Measurements from ENCODE around the gene LTBP1.

The LTBP1 gene

GRCh38 chr2:33265584-33266338 is 319.0 kb downstream of the LTBP1 start:
- TF ChIP-seq CTCF (IDR thresholded peaks at IDR 0.05; ENCODE audit: borderline replicate concordance, insufficient read depth, low read depth, low read length), result no peak
- no peak overlapping the region for H3K4me3 ChIP-seq (ENCODE audit: low read depth, low read length)

GRCh38 chr2:33266467-33266866 is 319.7 kb downstream of the LTBP1 start:
- no peak for TF ChIP-seq CTCF (IDR thresholded peaks at IDR 0.05; ENCODE audit: borderline replicate concordance, insufficient read depth, low read depth, low read length)
- H3K4me3 ChIP-seq (ENCODE audit: low read depth, low read length), result no peak overlapping the region

GRCh38 chr2:33267043-33267442 is 320.3 kb downstream of the LTBP1 start:
- TF ChIP-seq CTCF (IDR thresholded peaks at IDR 0.05; ENCODE audit: borderline replicate concordance, insufficient read depth, low read depth, low read length), result no peak
- no peak overlapping the region for H3K4me3 ChIP-seq (ENCODE audit: low read depth, low read length)

- H3K4me3 ChIP-seq (ENCODE audit: low read depth, low read length), result no peak overlapping the region
- no peak for TF ChIP-seq CTCF (IDR thresholded peaks at IDR 0.05; ENCODE audit: borderline replicate concordance, insufficient read depth, low read depth, low read length)
Measured at GRCh38 chr2:33267756-33268155, 321.0 kb downstream of the LTBP1 start.

- TF ChIP-seq CTCF (IDR thresholded peaks at IDR 0.05; ENCODE audit: borderline replicate concordance, insufficient read depth, low read depth, low read length), result no peak
- no peak overlapping the region for H3K4me3 ChIP-seq (ENCODE audit: low read depth, low read length)
Measured at GRCh38 chr2:33268246-33268831, 321.6 kb downstream of the LTBP1 start.

- no peak for TF ChIP-seq CTCF (IDR thresholded peaks at IDR 0.05; ENCODE audit: borderline replicate concordance, insufficient read depth, low read depth, low read length)
- no peak overlapping the region for H3K4me3 ChIP-seq (ENCODE audit: low read depth, low read length)
Measured at GRCh38 chr2:33272001-33272400, 325.2 kb downstream of the LTBP1 start.

GRCh38 chr2:33273479-33273878 is 326.7 kb downstream of the LTBP1 start:
- no peak overlapping the region for H3K4me3 ChIP-seq (ENCODE audit: low read depth, low read length)
- TF ChIP-seq CTCF (IDR thresholded peaks at IDR 0.05; ENCODE audit: borderline replicate concordance, insufficient read depth, low read depth, low read length), result no peak

Data from GM12875 (cell line).